IMR-90 (cell line): ENCODE results near the gene GALNT13. TPM values are rescaled to one million over a fixed set of nuclear protein-coding genes. Genes with fewer than 3 reads are reported as not detected.

Experiments
- ATAC-seq: fragments of 200-7000 bp; cut with Tn5 transposase; 2 replicates; pipeline ENCODE4 v1.9.1; 2020; ENCODE audit warnings: low read depth, mild to moderate bottlenecking, moderate library complexity
- BruUV-seq: library from RNA; stranded (reverse); fragments of 400-500 nt; replicated peaks from 2 replicates; lab custom pipeline; 2021; lab: Mats Ljungman, UMichigan
- CTCF ChIA-PET: fragments of 300-600 bp; formaldehyde crosslinking; extraction: SDS; loops from one replicate; lab custom pipeline; 2021; ENCODE audit warnings: antibody characterized with exemption; lab: Yijun Ruan, JAX
- POLR2A ChIA-PET: fragments of 300-600 bp; sonication (Branson Sonifier 250); formaldehyde crosslinking; loops from one replicate; lab custom pipeline; 2022; ENCODE audit warnings: antibody characterized with exemption; ENCODE audit not compliant: unreplicated experiment; lab: Charles Lee
- DNase-seq: peaks from one replicate; pipeline ENCODE4 v3.0.0; 2013
- H2AFZ ChIP-seq: replicated peaks from 2 replicates; pipeline ENCODE3; 2013; ENCODE audit warnings: low read length, mild to moderate bottlenecking; ENCODE audit not compliant: poor library complexity
- H2AK5ac ChIP-seq: 2 replicates; pipeline ENCODE4 v1.6.1; 2013; ENCODE audit warnings: low read depth, low read length, inconsistent platforms
- H2AK9ac ChIP-seq: replicated peaks from 2 replicates; pipeline ENCODE3; 2013; ENCODE audit warnings: mild to moderate bottlenecking, low read depth, low read length, moderate library complexity; ENCODE audit not compliant: poor library complexity
- H2BK120ac ChIP-seq: 2 replicates; pipeline ENCODE4 v1.6.1; 2013; ENCODE audit warnings: low read depth, low read length, inconsistent platforms
- H2BK15ac ChIP-seq: 3 replicates; pipeline ENCODE4 v1.6.1; 2013; ENCODE audit warnings: low read depth, low read length, inconsistent platforms
- H2BK20ac ChIP-seq: 2 replicates; pipeline ENCODE4 v1.6.1; 2013; ENCODE audit warnings: low read depth, mild to moderate bottlenecking, inconsistent platforms, low read length, moderate library complexity
- H2BK5ac ChIP-seq: 2 replicates; pipeline ENCODE4 v1.6.1; 2013; ENCODE audit warnings: mild to moderate bottlenecking, low read depth, low read length, inconsistent platforms; ENCODE audit not compliant: poor library complexity, severe bottlenecking
- H3K14ac ChIP-seq: replicated peaks from 2 replicates; pipeline ENCODE4 v1.6.1; 2013; ENCODE audit warnings: low read depth, low read length, inconsistent platforms
- H3K18ac ChIP-seq: 2 replicates; pipeline ENCODE4 v1.6.1; 2013; ENCODE audit warnings: low read depth, low read length, control low read depth
- H3K23ac ChIP-seq: 2 replicates; pipeline ENCODE4 v1.6.1; 2013; ENCODE audit warnings: low read depth, low read length, inconsistent platforms
- H3K27ac ChIP-seq: 2 replicates; pipeline ENCODE4 v1.5.1; 2013; ENCODE audit warnings: mild to moderate bottlenecking, control low read depth, low read length; ENCODE audit not compliant: insufficient read depth
- H3K27me3 ChIP-seq: 2 replicates; pipeline ENCODE4 v1.6.1; 2013; ENCODE audit warnings: low read length; ENCODE audit not compliant: control insufficient read depth, insufficient read depth
- H3K36me3 ChIP-seq: 2 replicates; pipeline ENCODE4 v1.6.1; 2013; ENCODE audit warnings: low read length, mixed read lengths; ENCODE audit not compliant: control insufficient read depth, insufficient read depth
- H3K4ac ChIP-seq: 2 replicates; pipeline ENCODE4 v1.6.1; 2013; ENCODE audit warnings: low read depth, low read length, inconsistent platforms
- H3K4me1 ChIP-seq: 2 replicates; pipeline ENCODE4 v1.6.1; 2013; ENCODE audit warnings: low read length, mixed read lengths; ENCODE audit not compliant: control insufficient read depth, insufficient read depth
- H3K4me2 ChIP-seq: 2 replicates; pipeline ENCODE4 v1.6.1; 2013; ENCODE audit warnings: low read depth, mild to moderate bottlenecking, control low read depth, low read length, moderate library complexity
- H3K4me3 ChIP-seq: 2 replicates; pipeline ENCODE4 v1.5.1; 2013; ENCODE audit warnings: low read depth, mild to moderate bottlenecking, control low read depth, low read length, moderate library complexity; ENCODE audit not compliant: insufficient read depth
- H3K56ac ChIP-seq: 2 replicates; pipeline ENCODE4 v1.6.1; 2013; ENCODE audit warnings: low read length, inconsistent platforms; ENCODE audit not compliant: insufficient read depth; ENCODE audit errors: extremely low read depth
- H3K79me1 ChIP-seq, 2 experiments: 2 replicates each; pipeline ENCODE4 v1.6.1; 2013; ENCODE audit warnings: low read length in 2 of 2, inconsistent platforms in 1 of 2, low read depth in 1 of 2
- H3K9ac ChIP-seq: 2 replicates; pipeline ENCODE4 v1.6.1; 2013; ENCODE audit warnings: low read depth, low read length, control low read depth
- H3K9me1 ChIP-seq: 2 replicates; pipeline ENCODE4 v1.6.1; 2013; ENCODE audit warnings: low read length, inconsistent platforms; ENCODE audit not compliant: insufficient read depth
- H3K9me3 ChIP-seq: 2 replicates; pipeline ENCODE4 v1.6.1; 2013; ENCODE audit warnings: low read length; ENCODE audit not compliant: control insufficient read depth, insufficient read depth
- H4K20me1 ChIP-seq: 2 replicates; pipeline ENCODE4 v1.6.1; 2013; ENCODE audit warnings: low read length, inconsistent platforms; ENCODE audit not compliant: insufficient read depth
- H4K5ac ChIP-seq: 2 replicates; pipeline ENCODE4 v1.6.1; 2013; ENCODE audit warnings: mild to moderate bottlenecking, low read depth, low read length, control low read depth
- H4K8ac ChIP-seq, 2 experiments: 2 replicates each; pipeline ENCODE4 v1.6.1; 2013; ENCODE audit warnings: low read depth in 2 of 2, low read length in 2 of 2, control low read depth in 1 of 2, inconsistent platforms in 1 of 2
- H4K91ac ChIP-seq: 2 replicates; pipeline ENCODE4 v1.6.1; 2013; ENCODE audit warnings: low read depth, low read length, inconsistent platforms; ENCODE audit not compliant: insufficient read depth
- CEBPB ChIP-seq: IDR thresholded peaks from 2 replicates; pipeline ENCODE4 v1.6.1; 2012; ENCODE audit warnings: low read depth, low read length, improper control_type of control experiment
- CHD1 ChIP-seq: IDR thresholded peaks from 2 replicates; pipeline ENCODE4 v1.6.1; 2012; ENCODE audit warnings: low read depth, low read length, improper control_type of control experiment
- MAFK ChIP-seq: IDR thresholded peaks from 2 replicates; pipeline ENCODE4 v1.6.1; 2012; ENCODE audit warnings: low read depth, low read length, improper control_type of control experiment
- MAZ ChIP-seq: IDR thresholded peaks from 2 replicates; pipeline ENCODE4 v1.6.1; 2012; ENCODE audit warnings: low read depth, mild to moderate bottlenecking, low read length, improper control_type of control experiment, moderate library complexity, borderline replicate concordance
- MXI1 ChIP-seq: IDR thresholded peaks from 2 replicates; pipeline ENCODE4 v1.6.1; 2012; ENCODE audit warnings: low read depth, mild to moderate bottlenecking, low read length, moderate library complexity, borderline replicate concordance
- RAD21 ChIP-seq: IDR thresholded peaks from 2 replicates; pipeline ENCODE4 v1.6.1; 2012; ENCODE audit warnings: low read length, improper control_type of control experiment
- RCOR1 ChIP-seq: IDR thresholded peaks from 2 replicates; pipeline ENCODE4 v1.6.1; 2012; ENCODE audit warnings: mild to moderate bottlenecking, low read length, improper control_type of control experiment; ENCODE audit not compliant: insufficient replicate concordance
- RFX5 ChIP-seq: IDR thresholded peaks from 2 replicates; pipeline ENCODE4 v1.8.0; 2012; ENCODE audit warnings: low read depth, mild to moderate bottlenecking, low read length, moderate library complexity
- SMC3 ChIP-seq: fragments of 150-350 bp; IDR thresholded peaks from 2 replicates; pipeline ENCODE4 v1.6.1; 2016; ENCODE audit warnings: low read depth, mild to moderate bottlenecking, antibody characterized with exemption, low read length, moderate library complexity
- USF2 ChIP-seq: fragments of 150-350 bp; IDR thresholded peaks from 2 replicates; pipeline ENCODE4 v1.6.1; 2017; ENCODE audit warnings: mild to moderate bottlenecking, antibody characterized with exemption, low read length, low read depth
- dilution Hi-C: fragments of 300-500 bp; cut with HindIII; formaldehyde crosslinking; loops from one replicate; pipeline ENCODE4 v1.14.3; 2018; ENCODE audit warnings: low sequenced_read_pairs; ENCODE audit not compliant: unreplicated experiment
- in situ Hi-C: fragments of 300-500 bp; cut with MboI; formaldehyde crosslinking; loops from 3 replicates; pipeline ENCODE4 v1.14.3; 2019; ENCODE audit warnings: low sequenced_read_pairs, inconsistent platforms, mixed read lengths
- intact Hi-C: fragments of 100-400 bp; cut with micrococcal nuclease; formaldehyde crosslinking; loops from 2 replicates; pipeline ENCODE4 v1.10.0; 2022
- polyA plus RNA-seq, 3 experiments: library from polyadenylated mRNA; depleted of rRNA; stranded (reverse); fragments of >200 nt; gene quantifications; 2 replicates each; pipeline ENCODE4 v1.2.3, GENCODE V29; 2012; ENCODE audit warnings: low replicate concordance in 1 of 3
- total RNA-seq: library from RNA; depleted of rRNA; stranded (reverse); fragments of >200 nt; gene quantifications from 2 replicates; pipeline ENCODE4 v1.2.3, GENCODE V29; 2012
- TF ChIP-seq, protein P1 (sequence below): conservative IDR thresholded peaks from 2 replicates; pipeline ENCODE4 v1.5.1; 2012; ENCODE audit warnings: mild to moderate bottlenecking, low read depth, low read length, improper control_type of control experiment

GALNT13 gene
- total and polyA plus RNA-seq, 2 of the 4 experiments (the other 2 are of a cell fraction) = 0.03 TPM; not detected in 1

- TF ChIP-seq RCOR1 = no peak
- no peak for TF ChIP-seq MXI1
- no peak for TF ChIP-seq MAZ
- TF ChIP-seq MAFK = no peak
- TF ChIP-seq RFX5 = no peak
- no peak for TF ChIP-seq SMC3
- TF ChIP-seq USF2 = no peak
- TF ChIP-seq CHD1 = no peak
- TF ChIP-seq RAD21 = no peak
- TF ChIP-seq CEBPB = no peak
- TF ChIP-seq, protein P1, sequence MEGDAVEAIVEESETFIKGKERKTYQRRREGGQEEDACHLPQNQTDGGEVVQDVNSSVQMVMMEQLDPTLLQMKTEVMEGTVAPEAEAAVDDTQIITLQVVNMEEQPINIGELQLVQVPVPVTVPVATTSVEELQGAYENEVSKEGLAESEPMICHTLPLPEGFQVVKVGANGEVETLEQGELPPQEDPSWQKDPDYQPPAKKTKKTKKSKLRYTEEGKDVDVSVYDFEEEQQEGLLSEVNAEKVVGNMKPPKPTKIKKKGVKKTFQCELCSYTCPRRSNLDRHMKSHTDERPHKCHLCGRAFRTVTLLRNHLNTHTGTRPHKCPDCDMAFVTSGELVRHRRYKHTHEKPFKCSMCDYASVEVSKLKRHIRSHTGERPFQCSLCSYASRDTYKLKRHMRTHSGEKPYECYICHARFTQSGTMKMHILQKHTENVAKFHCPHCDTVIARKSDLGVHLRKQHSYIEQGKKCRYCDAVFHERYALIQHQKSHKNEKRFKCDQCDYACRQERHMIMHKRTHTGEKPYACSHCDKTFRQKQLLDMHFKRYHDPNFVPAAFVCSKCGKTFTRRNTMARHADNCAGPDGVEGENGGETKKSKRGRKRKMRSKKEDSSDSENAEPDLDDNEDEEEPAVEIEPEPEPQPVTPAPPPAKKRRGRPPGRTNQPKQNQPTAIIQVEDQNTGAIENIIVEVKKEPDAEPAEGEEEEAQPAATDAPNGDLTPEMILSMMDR = no peak
- Histone ChIP-seq H3K9me1 (no peaks in the 10 kb centered on the region), H3K4me3 (no peak overlapping the region), H2AK5ac (no peak overlapping the region), H2AFZ (no peak overlapping the region), H2BK15ac (no peak overlapping the region), H3K4ac (no peak overlapping the region), H3K4me1 (no peaks in the 10 kb centered on the region), H3K36me3 (no peaks in the 10 kb centered on the region), H3K56ac (no peak overlapping the region), H2AK9ac (no peak overlapping the region), H4K5ac (no peak overlapping the region), H3K18ac (no peak overlapping the region), H3K14ac (no peak overlapping the region), H2BK120ac (no peak overlapping the region), H4K8ac (no peak overlapping the region), H3K79me1 (no peaks in the 10 kb centered on the region), H3K4me2 (no peak overlapping the region), H3K9ac (no peak overlapping the region), H3K23ac (no peak overlapping the region), H3K27ac (no peak overlapping the region), H4K20me1 (no peaks in the 10 kb centered on the region), H4K91ac (no peak overlapping the region), H3K27me3 (no peaks in the 10 kb centered on the region), H2BK5ac (no peak overlapping the region), H3K9me3 (0 out of 2 replicates have a peak, but pooled peaks cover 2% of the 10 kb centered on the region), H2BK20ac (no peak overlapping the region)
- dilution Hi-C loops (no loop called here), intact Hi-C loops (no loop called here), in situ Hi-C loops (no loop called here)
- CTCF ChIA-PET = no interaction called here
- POLR2A ChIA-PET = no interaction called here
- DNase-seq = no peak
- ATAC-seq = no peak
- BruUV-seq = no TSS peak
Measured at GRCh38 chr2:153891051-153891450, 19.3 kb downstream of the GALNT13 start.
